ENCODE data around the gene RFC3. TPM values are rescaled to one million over a fixed set of nuclear protein-coding genes. Genes with fewer than 3 reads are reported as not detected.

The RFC3 gene
- total and polyA plus RNA-seq, 9 of the 15 experiments (the other 6 are each of a cell fraction or from before 2014, with no cell fraction given), result 31.3 to 94.0 (median 54.0) TPM

GRCh38 chr13:33817901-33818706 lies at the start of gene RFC3 (continued):
- TF ChIP-seq E2F5 (CRISPR knock-in tag; IDR thresholded peaks at IDR 0.05) (no peak), LCOR (CRISPR knock-in tag; IDR thresholded peaks at IDR 0.05) (peak; percentile 71; the same call in 1 of the 2 replicates), TCF15 (CRISPR knock-in tag; IDR thresholded peaks at IDR 0.05) (no peak), ZNF23 (CRISPR knock-in tag; IDR thresholded peaks at IDR 0.05) (no peak), HBP1 (CRISPR knock-in tag; IDR thresholded peaks at IDR 0.05) (no peak), ZNF263 (CRISPR knock-in tag; IDR thresholded peaks at IDR 0.05; ENCODE audit: borderline replicate concordance) (no peak), ZNF507 (tag; conservative IDR thresholded peaks at IDR 0.05) (no peak)
- TF ChIP-seq, protein P1, sequence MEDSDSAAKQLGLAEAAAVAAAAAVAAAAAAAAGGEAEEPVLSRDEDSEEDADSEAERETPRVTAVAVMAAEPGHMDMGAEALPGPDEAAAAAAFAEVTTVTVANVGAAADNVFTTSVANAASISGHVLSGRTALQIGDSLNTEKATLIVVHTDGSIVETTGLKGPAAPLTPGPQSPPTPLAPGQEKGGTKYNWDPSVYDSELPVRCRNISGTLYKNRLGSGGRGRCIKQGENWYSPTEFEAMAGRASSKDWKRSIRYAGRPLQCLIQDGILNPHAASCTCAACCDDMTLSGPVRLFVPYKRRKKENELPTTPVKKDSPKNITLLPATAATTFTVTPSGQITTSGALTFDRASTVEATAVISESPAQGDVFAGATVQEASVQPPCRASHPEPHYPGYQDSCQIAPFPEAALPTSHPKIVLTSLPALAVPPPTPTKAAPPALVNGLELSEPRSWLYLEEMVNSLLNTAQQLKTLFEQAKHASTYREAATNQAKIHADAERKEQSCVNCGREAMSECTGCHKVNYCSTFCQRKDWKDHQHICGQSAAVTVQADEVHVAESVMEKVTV (CRISPR knock-in tag; IDR thresholded peaks at IDR 0.05), result no peak
- TF ChIP-seq, protein P2, sequence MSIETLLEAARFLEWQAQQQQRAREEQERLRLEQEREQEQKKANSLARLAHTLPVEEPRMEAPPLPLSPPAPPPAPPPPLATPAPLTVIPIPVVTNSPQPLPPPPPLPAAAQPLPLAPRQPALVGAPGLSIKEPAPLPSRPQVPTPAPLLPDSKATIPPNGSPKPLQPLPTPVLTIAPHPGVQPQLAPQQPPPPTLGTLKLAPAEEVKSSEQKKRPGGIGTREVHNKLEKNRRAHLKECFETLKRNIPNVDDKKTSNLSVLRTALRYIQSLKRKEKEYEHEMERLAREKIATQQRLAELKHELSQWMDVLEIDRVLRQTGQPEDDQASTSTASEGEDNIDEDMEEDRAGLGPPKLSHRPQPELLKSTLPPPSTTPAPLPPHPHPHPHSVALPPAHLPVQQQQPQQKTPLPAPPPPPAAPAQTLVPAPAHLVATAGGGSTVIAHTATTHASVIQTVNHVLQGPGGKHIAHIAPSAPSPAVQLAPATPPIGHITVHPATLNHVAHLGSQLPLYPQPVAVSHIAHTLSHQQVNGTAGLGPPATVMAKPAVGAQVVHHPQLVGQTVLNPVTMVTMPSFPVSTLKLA (conservative IDR thresholded peaks at IDR 0.05), result peak in 1 of 2 experiments; percentile 68
